Measurements from ENCODE around the gene LSR. TPM values are rescaled to one million over a fixed set of nuclear protein-coding genes. Genes with fewer than 3 reads are reported as not detected.

The LSR gene
- total RNA-seq, 1 experiment from 2014 or later, result 152 TPM

- TF ChIP-seq CTCF (conservative IDR thresholded peaks at IDR 0.05), result no peak
- Histone ChIP-seq H3K79me1 (ENCODE audit: insufficient read depth, low read depth, low read length, poor library complexity, severe bottlenecking) (no peaks in the 10 kb centered on the region), H3K27ac (ENCODE audit: insufficient read length, low read depth, low read length) (no peak overlapping the region), H4K5ac (ENCODE audit: insufficient read length, low read depth, low read length) (no peak overlapping the region), H3K79me2 (ENCODE audit: insufficient read depth, low read length) (no peaks in the 10 kb centered on the region), H3K4ac (ENCODE audit: low read depth, low read length) (no peak overlapping the region), H2BK5ac (ENCODE audit: insufficient read length, low read length) (no peak overlapping the region), H3K27me3 (ENCODE audit: insufficient read depth, low read length) (no peaks in the 10 kb centered on the region), H2BK12ac (ENCODE audit: insufficient read length, low read depth, low read length) (no peak overlapping the region), H4K8ac (replicated peaks; ENCODE audit: insufficient read length, low read depth, low read length) (no peak overlapping the region), H3K23me2 (ENCODE audit: insufficient read length, low read depth, low read length, poor library complexity, severe bottlenecking) (no peaks in the 10 kb centered on the region), H2AK5ac (ENCODE audit: insufficient read length, low read length) (no peak overlapping the region), H2BK120ac (ENCODE audit: low read depth, low read length, poor library complexity, severe bottlenecking) (no peak overlapping the region), H3K14ac (ENCODE audit: insufficient read depth, low read length) (no peak overlapping the region; the same call in 1 of the 2 replicates), H2BK15ac (ENCODE audit: low read depth, low read length) (no peak overlapping the region), H2AFZ (ENCODE audit: low read length) (no peak overlapping the region), H3K4me1 (ENCODE audit: insufficient read depth, low read length) (0 out of 2 replicates have a peak, but pooled peaks cover 2% of the 10 kb centered on the region), H3K23ac (ENCODE audit: insufficient read length, low read depth, low read length) (no peak overlapping the region), H3K56ac (ENCODE audit: insufficient read length, low read depth, low read length) (no peak overlapping the region), H3T11ph (ENCODE audit: low read length) (no peak overlapping the region), H4K20me1 (ENCODE audit: control insufficient read depth, insufficient read depth, insufficient read length) (no peaks in the 10 kb centered on the region), H3K4me2 (ENCODE audit: insufficient read depth, insufficient read length, low read length) (no peak overlapping the region), H2BK20ac (ENCODE audit: low read depth, low read length, poor library complexity, severe bottlenecking) (no peak overlapping the region), H3K18ac (ENCODE audit: insufficient read length, low read depth, low read length) (no peak overlapping the region), H3K9ac (ENCODE audit: extremely low read depth, insufficient read length, low read length) (no peak overlapping the region), H3K9me3 (ENCODE audit: control insufficient read depth, low read depth, low read length) (no peaks in the 10 kb centered on the region), H4K91ac (ENCODE audit: insufficient read length, low read depth, low read length) (no peak overlapping the region)
- Mint-ChIP-seq H3K27ac (no peak overlapping the region), H3K36me3 (ENCODE audit: insufficient read depth in 1 of 3, low read depth in 3 of 3) (peaks cover 0 to 2% (median 0%) of the 10 kb centered on the region in 3 experiments; a peak in 1 of 7 replicates), H3K4me3 (no peak overlapping the region), H3K9me3 (peaks cover 2 to 7% of the 10 kb centered on the region in 2 experiments; a peak in 4 of 5 replicates), H3K27me3 (ENCODE audit: low read depth) (peaks cover 1% of the 10 kb centered on the region; the same call in 1 of the 2 replicates), H3K4me1 (peaks cover 13 to 16% of the 10 kb centered on the region in 2 experiments)
- no peak for DNase-seq
- WGBS (ENCODE audit: extremely low coverage, insufficient read length, low lambda C conversion rate), result no CpG with 5 or more reads among the region's 21 CpGs
These were observed 34.9 kb upstream of the LSR start for GRCh38 chr19:35213663-35214632.
